Measurements from ENCODE around the gene KAT2B. TPM values are rescaled to one million over a fixed set of nuclear protein-coding genes. Genes with fewer than 3 reads are reported as not detected.

KAT2B gene
- total RNA-seq, 1 donor from 2014 or later: 52.6 TPM

GRCh38 chr3:20069178-20069532, 28.9 kb downstream of the KAT2B start:
- Histone ChIP-seq H3K4me1 (peaks cover 5% of the 10 kb centered on the region), H3K27me3 (no peaks in the 10 kb centered on the region), H3K36me3 (peaks cover 10% of the 10 kb centered on the region), H3K27ac (no peak overlapping the region), H3K9me3 (no peaks in the 10 kb centered on the region), H3K4me3 (no peak overlapping the region)
- intact Hi-C loops (cut with DNase I): no loop called here
- TF ChIP-seq, protein P1, sequence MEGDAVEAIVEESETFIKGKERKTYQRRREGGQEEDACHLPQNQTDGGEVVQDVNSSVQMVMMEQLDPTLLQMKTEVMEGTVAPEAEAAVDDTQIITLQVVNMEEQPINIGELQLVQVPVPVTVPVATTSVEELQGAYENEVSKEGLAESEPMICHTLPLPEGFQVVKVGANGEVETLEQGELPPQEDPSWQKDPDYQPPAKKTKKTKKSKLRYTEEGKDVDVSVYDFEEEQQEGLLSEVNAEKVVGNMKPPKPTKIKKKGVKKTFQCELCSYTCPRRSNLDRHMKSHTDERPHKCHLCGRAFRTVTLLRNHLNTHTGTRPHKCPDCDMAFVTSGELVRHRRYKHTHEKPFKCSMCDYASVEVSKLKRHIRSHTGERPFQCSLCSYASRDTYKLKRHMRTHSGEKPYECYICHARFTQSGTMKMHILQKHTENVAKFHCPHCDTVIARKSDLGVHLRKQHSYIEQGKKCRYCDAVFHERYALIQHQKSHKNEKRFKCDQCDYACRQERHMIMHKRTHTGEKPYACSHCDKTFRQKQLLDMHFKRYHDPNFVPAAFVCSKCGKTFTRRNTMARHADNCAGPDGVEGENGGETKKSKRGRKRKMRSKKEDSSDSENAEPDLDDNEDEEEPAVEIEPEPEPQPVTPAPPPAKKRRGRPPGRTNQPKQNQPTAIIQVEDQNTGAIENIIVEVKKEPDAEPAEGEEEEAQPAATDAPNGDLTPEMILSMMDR (IDR thresholded peaks at IDR 0.05): no peak
- ATAC-seq (no peak), DNase-seq (no peak)

DNA sequence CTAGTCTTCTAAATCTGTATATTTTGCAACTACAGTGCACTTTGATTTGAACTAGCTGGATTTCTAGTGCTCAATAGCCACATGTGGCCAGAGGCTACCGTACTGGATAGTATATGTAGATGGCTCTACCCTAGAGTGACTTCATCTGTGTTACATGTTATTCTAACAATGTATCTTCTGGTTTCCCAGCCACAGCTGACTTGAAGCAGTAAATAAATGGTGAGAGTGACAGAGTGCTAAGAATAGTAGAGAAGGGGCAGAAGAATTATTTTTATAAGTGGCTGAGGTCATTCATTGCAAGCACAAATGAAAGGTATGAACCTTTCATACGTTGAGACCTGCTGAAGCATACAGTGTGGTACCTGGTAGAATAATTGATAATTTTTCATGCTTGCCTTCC, 30.9 kb downstream of the KAT2B start:
- no peak overlapping the region for H3K27ac ChIP-seq
- ATAC-seq (no peak), DNase-seq (no peak)
- H3K9me3 ChIP-seq: no peaks in the 10 kb centered on the region
- H3K36me3 ChIP-seq: peaks cover 10% of the 10 kb centered on the region
- intact Hi-C loops (cut with DNase I): no loop called here
- no peak overlapping the region for H3K4me3 ChIP-seq
- H3K4me1 ChIP-seq: peaks cover 5% of the 10 kb centered on the region
- TF ChIP-seq, protein P1 (IDR thresholded peaks at IDR 0.05): no peak
- H3K27me3 ChIP-seq: no peaks in the 10 kb centered on the region

DNA sequence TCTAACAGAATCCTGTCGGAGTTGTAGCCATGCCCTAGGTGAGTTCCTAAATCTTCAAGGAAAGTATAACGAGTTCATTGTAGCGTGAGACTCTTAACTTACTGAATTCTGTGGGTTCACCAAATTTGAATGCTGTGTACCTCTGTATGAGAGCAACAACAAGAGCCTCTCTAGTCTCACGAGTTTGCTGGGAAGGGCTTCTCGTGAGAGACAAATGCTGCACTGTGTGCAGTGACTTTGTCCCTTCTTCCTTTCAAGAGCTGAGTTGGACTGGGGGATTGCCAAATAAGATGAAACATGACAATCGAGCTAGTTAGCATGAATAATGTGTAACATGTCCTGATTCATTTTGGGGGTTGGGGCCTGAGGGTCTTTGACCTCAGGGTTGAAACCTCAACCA, 32.2 kb downstream of the KAT2B start:
- no peaks in the 10 kb centered on the region for H3K4me1 ChIP-seq
- no peak for ATAC-seq
- peaks cover 10% of the 10 kb centered on the region for H3K36me3 ChIP-seq
- no peak for DNase-seq
- no peaks in the 10 kb centered on the region for H3K9me3 ChIP-seq
- H3K27ac ChIP-seq: no peak overlapping the region
- intact Hi-C loops (cut with DNase I): no loop called here
- H3K27me3 ChIP-seq: no peaks in the 10 kb centered on the region
- TF ChIP-seq, protein P1 (IDR thresholded peaks at IDR 0.05): no peak
- H3K4me3 ChIP-seq: no peak overlapping the region

DNA sequence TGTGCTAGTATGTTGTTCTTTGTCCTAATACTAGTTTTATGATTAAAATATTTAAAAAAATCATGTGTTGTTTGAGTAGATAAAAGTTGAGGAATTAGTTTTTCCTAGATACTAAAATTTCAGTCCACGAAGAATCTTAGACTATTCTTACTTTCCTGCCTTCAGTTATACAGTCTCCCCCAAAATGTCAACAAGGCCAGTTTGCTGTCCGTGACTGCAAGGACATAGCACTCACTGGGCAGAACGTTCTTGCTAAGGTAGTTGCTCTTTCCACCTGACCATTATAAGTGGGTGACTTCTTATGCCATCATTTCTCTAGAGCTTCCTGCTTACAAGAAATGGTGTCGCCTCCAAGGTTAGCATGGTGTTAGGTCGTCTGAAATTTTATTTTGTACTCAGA, 32.8 kb downstream of the KAT2B start:
- Histone ChIP-seq H3K4me1 (no peaks in the 10 kb centered on the region), H3K27me3 (no peaks in the 10 kb centered on the region), H3K9me3 (no peaks in the 10 kb centered on the region), H3K36me3 (peaks cover 10% of the 10 kb centered on the region), H3K4me3 (no peak overlapping the region), H3K27ac (no peak overlapping the region)
- TF ChIP-seq, protein P1 (IDR thresholded peaks at IDR 0.05): no peak
- ATAC-seq (no peak), DNase-seq (no peak)
- intact Hi-C loops (cut with DNase I): no loop called here

DNA sequence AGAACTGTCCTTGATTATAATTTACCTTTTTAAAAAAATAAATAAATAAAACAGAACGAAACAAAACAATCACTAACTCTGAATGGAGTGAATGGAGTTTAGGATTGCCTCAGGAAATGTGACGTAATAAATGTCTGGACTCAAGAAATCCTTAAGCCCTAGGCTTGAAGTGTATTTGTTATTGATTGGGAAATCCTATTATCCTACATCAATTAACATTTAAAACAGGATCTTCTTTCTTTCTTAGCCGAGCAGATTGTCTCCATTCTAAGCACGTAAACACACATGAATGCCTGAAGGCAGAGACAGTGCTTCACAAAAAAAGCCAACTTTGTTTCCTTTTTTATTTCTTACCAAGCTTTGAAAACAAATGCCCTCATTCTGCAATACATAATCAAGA, 33.4 kb downstream of the KAT2B start:
- TF ChIP-seq, protein P1 (IDR thresholded peaks at IDR 0.05): no peak
- intact Hi-C loops (cut with DNase I): no loop called here
- H3K27me3 ChIP-seq: no peaks in the 10 kb centered on the region
- H3K4me1 ChIP-seq: no peaks in the 10 kb centered on the region
- no peak overlapping the region for H3K4me3 ChIP-seq
- no peak overlapping the region for H3K27ac ChIP-seq
- peaks cover 10% of the 10 kb centered on the region for H3K36me3 ChIP-seq
- no peaks in the 10 kb centered on the region for H3K9me3 ChIP-seq
- ATAC-seq (no peak), DNase-seq (no peak)
